Stimulated activated CD4-positive, alpha-beta T cell treated with anti-CD3 and anti-CD28 coated beads, Interleukin-12 subunit alpha, Interleukin-12 subunit beta, amount 100 ng/mL, for 4 hours (primary cell): ENCODE results near the gene TRIO.

Experiments
- DNase-seq: peaks from one replicate; pipeline ENCODE4 v3.0.0-alpha.2; 2020

The TRIO gene

DNA sequence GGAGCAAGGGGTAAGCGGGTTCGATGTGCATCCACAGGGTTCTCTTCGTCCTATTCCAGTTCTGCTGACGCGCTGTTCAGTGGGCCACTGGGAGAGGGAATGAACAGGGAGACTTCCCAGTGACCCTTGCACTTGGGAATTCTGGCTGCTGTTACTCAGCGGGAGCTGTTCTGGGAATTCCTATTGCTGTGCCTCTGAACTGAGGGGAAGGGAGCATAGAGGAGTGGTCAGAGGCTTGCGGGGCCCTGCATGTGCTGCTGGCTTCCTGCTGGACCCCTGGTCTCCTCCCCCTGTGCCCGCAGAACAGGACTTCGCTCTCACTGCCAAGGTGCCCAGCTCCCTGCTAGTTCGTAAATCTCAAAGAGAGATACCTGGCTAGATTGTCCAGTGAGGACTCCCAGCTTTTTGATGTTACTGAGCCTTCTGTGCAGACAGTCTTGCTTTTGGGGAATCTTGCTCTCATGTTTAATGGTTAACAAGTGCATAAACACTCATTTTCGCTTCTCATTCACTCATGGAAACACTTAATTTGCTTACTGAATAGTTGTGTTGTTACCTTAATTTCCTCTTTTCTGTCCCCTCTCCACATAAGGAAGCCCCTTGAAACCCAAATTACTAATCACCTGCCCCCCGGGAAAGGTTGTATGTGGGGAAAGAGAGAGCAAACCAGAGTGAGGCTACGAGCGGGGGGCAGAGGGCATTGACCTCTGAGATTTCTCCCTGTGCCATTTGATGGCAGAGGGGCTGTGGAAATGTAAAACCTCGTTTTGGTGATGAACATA lies 5.9 kb downstream of the TRIO start:
- DNase-seq, result no peak

- no peak for DNase-seq
Measured at GRCh38 chr5:14149672-14150274, 6.6 kb downstream of the TRIO start.

- DNase-seq, result no peak
Measured at GRCh38 chr5:14151416-14151815, 8.3 kb downstream of the TRIO start.

DNA sequence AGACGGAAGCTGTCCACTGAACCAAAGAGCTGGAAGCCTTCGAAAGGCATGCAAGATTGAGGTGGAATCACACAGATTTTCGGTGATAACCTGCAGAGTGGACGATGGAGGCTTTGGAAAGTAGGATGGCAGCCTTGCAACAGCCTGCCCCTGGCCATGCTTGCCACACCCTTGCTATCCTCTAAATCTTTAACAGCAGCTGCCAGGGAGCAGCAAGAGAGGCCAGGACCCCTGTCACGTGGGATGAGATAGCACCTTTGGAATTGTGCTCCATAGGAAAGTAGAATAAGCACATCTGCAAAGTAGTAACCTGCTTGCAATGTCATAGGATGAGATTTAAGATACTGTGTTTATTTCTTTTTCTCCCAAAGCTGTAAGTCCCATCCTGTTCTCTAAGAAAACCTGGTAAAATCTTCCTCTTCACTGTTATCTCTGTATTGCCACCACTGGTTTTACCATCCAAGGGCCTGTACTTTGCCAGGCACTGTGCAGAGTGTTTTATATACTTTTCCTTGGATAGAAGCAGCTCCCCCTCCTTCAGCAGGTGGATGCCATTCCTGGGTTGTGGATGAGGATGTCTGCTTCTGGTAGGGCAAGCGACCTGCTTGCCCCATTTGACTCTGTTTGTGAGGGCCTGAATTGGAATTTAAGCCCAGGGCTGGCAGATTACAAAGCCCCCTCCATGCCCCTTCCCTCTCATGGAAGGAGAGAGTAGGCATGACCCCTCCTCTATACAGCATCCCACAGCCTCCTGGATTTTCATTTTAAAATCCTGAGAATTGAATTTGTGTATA lies 10.1 kb downstream of the TRIO start:
- DNase-seq, result no peak

GRCh38 chr5:14153932-14154731 lies 11.0 kb downstream of the TRIO start:
- no peak for DNase-seq

GRCh38 chr5:14155075-14155474 lies 11.9 kb downstream of the TRIO start:
- DNase-seq, result no peak

DNA sequence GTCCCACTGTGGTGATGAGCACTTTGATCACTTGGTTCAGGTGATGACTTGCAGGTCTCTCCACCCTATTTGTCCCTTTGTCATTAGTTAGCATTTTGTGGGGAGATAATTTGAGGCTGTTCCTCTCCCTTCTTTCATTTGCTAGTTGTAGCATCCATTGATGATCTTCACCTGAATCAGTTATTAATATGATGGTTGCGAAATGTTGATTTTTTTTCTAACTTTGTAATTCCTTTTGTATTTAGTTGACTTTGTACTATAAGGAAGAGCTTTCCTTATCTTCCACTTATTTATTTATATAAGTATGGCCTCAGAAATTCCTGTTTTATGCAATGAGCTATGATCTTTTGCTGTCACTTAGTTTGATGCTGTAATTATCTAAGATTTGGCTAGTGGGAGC lies 12.6 kb downstream of the TRIO start:
- no peak for DNase-seq

GRCh38 chr5:14156290-14156649 lies 13.1 kb downstream of the TRIO start:
- no peak for DNase-seq

GRCh38 chr5:14156650-14157492 lies 13.7 kb downstream of the TRIO start:
- no peak for DNase-seq

DNA sequence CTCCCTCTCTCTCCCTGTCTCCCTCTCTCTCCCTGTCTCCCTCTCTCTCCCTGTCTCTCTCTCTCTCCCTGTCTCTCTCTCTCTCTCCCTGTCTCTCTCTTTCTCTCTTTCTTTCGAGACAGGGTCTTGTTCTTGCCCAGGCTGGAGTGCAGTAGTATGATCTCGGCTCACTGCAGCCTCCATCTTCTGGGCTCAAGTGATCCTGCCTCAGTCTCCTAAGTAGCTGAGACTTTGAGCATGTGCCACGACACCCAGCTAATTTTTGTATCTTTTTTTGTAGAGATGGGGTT lies 14.3 kb downstream of the TRIO start:
- no peak for DNase-seq

GRCh38 chr5:14158890-14159666 lies 15.9 kb downstream of the TRIO start:
- no peak for DNase-seq

DNA sequence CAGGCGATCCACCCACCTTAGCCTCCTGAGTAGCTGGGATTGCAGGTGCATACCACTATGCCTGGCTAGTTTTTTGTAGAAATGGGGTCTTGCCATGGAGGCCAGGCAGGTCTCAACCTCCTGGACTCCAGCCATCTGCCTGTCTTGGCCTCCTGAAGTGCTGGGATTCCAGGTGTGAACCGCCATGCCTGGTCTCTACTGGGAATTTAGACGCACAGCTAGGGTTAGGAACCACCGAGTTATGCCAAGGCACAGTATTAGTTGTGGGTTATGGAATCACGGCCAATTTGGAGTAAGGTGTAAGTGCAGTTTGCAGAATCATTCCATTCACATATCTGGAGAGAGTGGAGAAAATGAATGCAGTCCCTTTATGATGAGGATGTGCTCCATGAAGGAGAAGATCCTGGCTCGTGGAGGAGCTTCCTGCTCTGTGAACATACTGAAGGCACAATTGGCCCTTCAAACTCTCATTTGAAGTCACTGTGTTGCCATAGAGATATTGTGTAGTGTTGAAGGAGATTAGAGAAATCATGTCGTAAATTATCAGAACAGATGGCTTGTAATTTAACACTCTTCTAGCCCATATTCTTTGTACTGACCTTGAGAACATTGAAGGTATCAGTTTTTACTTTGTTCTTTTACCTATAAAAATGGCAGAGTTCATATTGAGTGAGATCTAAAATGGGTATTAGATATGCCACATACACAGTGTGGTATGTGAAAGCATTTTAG lies 18.8 kb downstream of the TRIO start:
- no peak for DNase-seq

DNA sequence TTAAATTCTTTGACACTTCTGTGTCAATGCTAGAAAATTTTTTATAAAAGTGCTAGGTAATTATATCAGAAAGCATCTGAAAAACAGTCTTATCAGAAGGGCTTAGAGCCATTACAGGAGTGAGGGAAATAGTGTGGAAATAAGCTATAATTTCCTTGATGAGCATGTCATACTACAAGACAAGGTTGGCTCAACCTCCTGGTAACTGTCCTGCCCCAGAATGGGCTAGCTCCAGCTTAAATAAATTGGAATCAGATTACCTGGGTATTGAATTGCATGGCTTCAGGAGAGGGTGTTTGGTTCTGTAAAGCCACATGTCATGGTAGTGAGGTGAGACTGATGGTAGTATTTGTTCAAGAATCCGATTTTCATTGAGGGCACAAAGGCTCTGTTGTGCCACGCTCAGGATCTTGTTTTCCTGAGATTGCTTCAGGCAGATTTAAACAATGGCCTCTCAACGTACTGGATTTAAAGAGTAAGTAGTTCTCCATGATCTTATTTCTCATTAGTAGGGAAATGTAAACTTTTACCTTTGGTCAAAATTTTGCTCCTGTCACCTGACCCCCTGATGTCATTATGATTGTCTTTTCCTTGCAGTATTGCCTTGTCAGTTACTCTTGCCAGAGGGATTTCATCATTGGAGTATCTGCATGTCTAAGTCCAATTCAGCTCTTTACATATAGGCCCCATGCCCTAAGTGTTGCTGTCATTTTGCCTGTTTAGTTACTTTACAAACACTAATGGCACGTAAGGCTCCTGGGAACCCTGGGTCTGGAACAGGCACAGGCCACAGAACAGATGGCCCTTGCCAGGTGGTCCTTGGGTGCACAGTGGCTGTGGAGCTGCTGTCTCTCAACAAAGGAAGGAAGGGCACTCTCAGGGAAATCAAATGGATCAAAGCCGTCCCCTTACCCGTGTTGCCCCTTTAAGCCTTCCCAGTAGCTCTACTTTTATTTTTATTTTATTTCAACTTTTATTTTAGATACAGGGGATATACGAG lies 21.3 kb downstream of the TRIO start:
- no peak for DNase-seq

DNA sequence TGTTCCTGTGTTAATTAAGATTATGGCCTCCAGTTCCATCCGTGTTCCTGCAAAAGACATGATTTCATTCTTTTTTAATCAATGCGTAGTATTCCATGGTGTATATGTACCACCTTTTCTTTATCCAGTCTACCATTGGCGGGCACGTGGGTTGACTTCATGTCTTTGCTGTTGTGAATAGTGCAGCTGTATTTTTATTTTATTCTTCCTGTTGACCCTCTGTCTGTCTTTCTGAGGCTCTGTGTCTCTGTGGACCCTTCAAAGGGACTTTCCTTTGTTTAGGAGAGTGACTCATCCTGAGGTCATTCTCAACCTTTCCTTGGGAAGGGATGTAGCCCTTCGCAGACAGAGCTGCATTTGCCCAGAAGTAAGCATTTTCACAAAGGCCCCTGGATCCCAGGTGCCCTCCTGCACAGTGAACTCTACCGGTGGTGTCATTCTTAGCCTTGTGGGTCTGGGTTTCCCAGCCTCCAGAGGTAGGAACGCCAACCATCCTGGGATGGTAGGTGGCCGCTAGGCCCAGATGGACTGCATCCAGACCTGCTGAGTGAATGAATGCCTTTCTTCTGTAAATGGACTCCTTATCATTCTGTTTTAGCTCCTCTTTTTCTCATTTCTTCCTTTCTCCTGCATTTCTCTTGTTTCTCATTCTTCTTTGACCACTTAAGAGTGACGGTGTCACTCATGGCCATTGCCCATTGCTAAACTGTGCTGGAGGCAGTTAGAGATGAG lies 22.4 kb downstream of the TRIO start:
- no peak for DNase-seq

DNA sequence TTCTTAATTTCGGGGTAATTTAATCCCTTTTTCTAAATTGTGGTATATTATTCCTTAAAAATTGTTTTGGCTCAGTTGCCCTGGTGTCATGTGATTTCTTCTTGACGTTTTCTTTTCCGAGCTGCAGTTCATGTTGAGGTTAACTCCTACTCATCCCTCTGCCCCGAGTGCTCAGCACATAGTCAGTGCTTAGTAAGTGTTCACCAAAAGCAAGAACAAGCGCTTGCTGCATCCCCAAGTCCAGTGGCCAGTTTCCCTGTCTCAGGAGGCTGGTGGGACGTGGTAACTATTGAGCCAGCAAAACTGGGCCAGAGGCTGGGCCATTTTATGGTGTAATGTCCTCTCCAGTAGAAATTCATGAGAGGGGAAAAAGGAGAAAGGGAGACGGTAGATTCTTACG lies 23.3 kb downstream of the TRIO start:
- no peak for DNase-seq

- no peak for DNase-seq
Measured at GRCh38 chr5:14167211-14167845, 24.2 kb downstream of the TRIO start.

- DNase-seq, result no peak
Measured at GRCh38 chr5:14168144-14168792, 25.1 kb downstream of the TRIO start.

- no peak for DNase-seq
Measured at GRCh38 chr5:14168793-14169262, 25.7 kb downstream of the TRIO start.
